Measurements from ENCODE around the gene GAL3ST2.

The GAL3ST2 gene

GRCh38 chr2:241848761-241849615 lies 72.4 kb downstream of the GAL3ST2 start:
- DNase-seq = no peak

GRCh38 chr2:241849616-241850543 lies 73.3 kb downstream of the GAL3ST2 start:
- DNase-seq = no peak

- DNase-seq = no peak
Observed at GRCh38 chr2:241850544-241851324, 74.1 kb downstream of the GAL3ST2 start.

GRCh38 chr2:241851325-241852115 lies 74.9 kb downstream of the GAL3ST2 start:
- no peak for DNase-seq

- DNase-seq = no peak
Observed at GRCh38 chr2:241852116-241852980, 75.7 kb downstream of the GAL3ST2 start.

GRCh38 chr2:241852981-241853631 lies 76.5 kb downstream of the GAL3ST2 start:
- no peak for DNase-seq
